ENCODE results near the gene B3GAT1.

DNA sequence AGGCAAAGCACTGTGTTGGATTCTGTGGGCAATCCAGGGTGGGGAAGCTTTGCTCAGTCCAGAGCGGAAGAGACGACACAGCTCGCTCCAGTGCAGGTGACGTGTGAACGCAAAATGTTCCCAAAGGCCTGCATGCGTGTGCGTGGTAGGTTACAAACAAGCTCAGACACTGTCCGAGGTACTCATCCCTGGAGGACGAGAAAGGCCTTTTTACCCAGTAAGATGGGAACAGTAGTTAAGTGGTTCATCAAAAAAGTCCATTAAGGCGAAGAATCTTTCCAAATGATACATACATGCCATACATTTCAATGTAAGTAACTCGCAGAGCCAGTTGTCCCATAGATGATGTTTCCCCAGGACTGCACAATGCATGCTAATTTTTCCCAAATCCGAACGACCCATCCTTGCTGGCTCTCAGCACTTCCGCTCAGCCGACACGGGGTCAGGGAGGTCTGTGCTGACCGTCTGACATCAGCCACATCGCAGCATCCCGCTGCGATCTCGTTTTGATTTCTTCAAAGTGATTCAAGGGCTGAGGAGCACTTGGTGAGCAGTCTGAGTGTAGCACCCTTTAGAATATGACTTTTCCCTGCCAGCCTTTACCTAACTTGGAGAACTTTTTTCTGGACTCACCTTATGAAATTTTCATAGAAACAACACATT lies 19.0 kb downstream of the B3GAT1 start:
- TF ChIP-seq, protein P1, sequence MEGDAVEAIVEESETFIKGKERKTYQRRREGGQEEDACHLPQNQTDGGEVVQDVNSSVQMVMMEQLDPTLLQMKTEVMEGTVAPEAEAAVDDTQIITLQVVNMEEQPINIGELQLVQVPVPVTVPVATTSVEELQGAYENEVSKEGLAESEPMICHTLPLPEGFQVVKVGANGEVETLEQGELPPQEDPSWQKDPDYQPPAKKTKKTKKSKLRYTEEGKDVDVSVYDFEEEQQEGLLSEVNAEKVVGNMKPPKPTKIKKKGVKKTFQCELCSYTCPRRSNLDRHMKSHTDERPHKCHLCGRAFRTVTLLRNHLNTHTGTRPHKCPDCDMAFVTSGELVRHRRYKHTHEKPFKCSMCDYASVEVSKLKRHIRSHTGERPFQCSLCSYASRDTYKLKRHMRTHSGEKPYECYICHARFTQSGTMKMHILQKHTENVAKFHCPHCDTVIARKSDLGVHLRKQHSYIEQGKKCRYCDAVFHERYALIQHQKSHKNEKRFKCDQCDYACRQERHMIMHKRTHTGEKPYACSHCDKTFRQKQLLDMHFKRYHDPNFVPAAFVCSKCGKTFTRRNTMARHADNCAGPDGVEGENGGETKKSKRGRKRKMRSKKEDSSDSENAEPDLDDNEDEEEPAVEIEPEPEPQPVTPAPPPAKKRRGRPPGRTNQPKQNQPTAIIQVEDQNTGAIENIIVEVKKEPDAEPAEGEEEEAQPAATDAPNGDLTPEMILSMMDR (IDR thresholded peaks at IDR 0.05), result no peak
- no peak for TF ChIP-seq ZFX (IDR thresholded peaks at IDR 0.05; ENCODE audit: borderline replicate concordance)
